Muscle layer of colon (tissue), 2 donors: ENCODE measurements around the gene DLG4.
A peak's percentile ranks its signal among the peaks of the same experiment; 100 is the strongest.

ENCODE experiments used
- H3K27ac ChIP-seq: one replicate; pipeline ENCODE4 v1.7.0; 2013; ENCODE audit warnings: low read depth, mild to moderate bottlenecking, low read length, moderate library complexity
- H3K27me3 ChIP-seq, 2 donors: one replicate each; pipeline ENCODE4 v1.7.0; 2013; ENCODE audit warnings: low read length in 2 of 2, mild to moderate bottlenecking in 2 of 2; ENCODE audit not compliant: insufficient read depth in 2 of 2, control insufficient read depth in 1 of 2
- H3K36me3 ChIP-seq: one replicate; pipeline ENCODE4 v1.7.0; 2013; ENCODE audit warnings: mild to moderate bottlenecking, low read length; ENCODE audit not compliant: insufficient read depth
- H3K4me1 ChIP-seq: one replicate; pipeline ENCODE4 v1.7.0; 2013; ENCODE audit warnings: mild to moderate bottlenecking, low read length; ENCODE audit not compliant: insufficient read depth
- H3K4me3 ChIP-seq, 2 donors: one replicate each; pipeline ENCODE4 v1.7.0; 2013; ENCODE audit warnings: low read length in 2 of 2, low read depth in 1 of 2, mild to moderate bottlenecking in 1 of 2, moderate library complexity in 1 of 2
- H3K9ac ChIP-seq: one replicate; pipeline ENCODE4 v1.7.0; 2013; ENCODE audit warnings: low read length
- H3K9me3 ChIP-seq: one replicate; pipeline ENCODE4 v1.7.0; 2013; ENCODE audit warnings: mild to moderate bottlenecking, low read length
- donor health status: abdominal sarcoma.
- donor health status: Adenocarcinoma of cecum.

Gene DLG4

GRCh38 chr17:7224661-7225111 lies 5.0 kb upstream of the DLG4 start:
- Histone ChIP-seq H3K4me3 (no peak overlapping the region), H3K9me3 (no peaks in the 10 kb centered on the region), H3K36me3 (peaks cover 75% of the 10 kb centered on the region), H3K27ac (no peak overlapping the region), H3K9ac (no peak overlapping the region), H3K27me3 (no peaks in the 10 kb centered on the region), H3K4me1 (peaks cover 14% of the 10 kb centered on the region)

GRCh38 chr17:7224110-7224509 lies 4.5 kb upstream of the DLG4 start:
- H3K9me3 ChIP-seq, result no peaks in the 10 kb centered on the region
- H3K36me3 ChIP-seq, result peaks cover 69% of the 10 kb centered on the region
- no peak overlapping the region for H3K9ac ChIP-seq
- no peak overlapping the region for H3K27ac ChIP-seq
- no peak overlapping the region for H3K4me3 ChIP-seq
- no peaks in the 10 kb centered on the region for H3K27me3 ChIP-seq
- H3K4me1 ChIP-seq, result peaks cover 19% of the 10 kb centered on the region

- no peaks in the 10 kb centered on the region for H3K9me3 ChIP-seq
- peaks cover 24% of the 10 kb centered on the region for H3K4me1 ChIP-seq
- no peaks in the 10 kb centered on the region for H3K27me3 ChIP-seq
- no peak overlapping the region for H3K27ac ChIP-seq
- H3K9ac ChIP-seq, result no peak overlapping the region
- no peak overlapping the region for H3K4me3 ChIP-seq
- H3K36me3 ChIP-seq, result peaks cover 62% of the 10 kb centered on the region
Measured at GRCh38 chr17:7223375-7223774, 3.7 kb upstream of the DLG4 start.

- H3K27ac ChIP-seq, result no peak overlapping the region
Measured at GRCh38 chr17:7222972-7223292, 3.3 kb upstream of the DLG4 start.

GRCh38 chr17:7222093-7222971 lies 2.7 kb upstream of the DLG4 start:
- Histone ChIP-seq H3K4me1 (peaks cover 32% of the 10 kb centered on the region), H3K4me3 (no peak overlapping the region), H3K27ac (no peak overlapping the region), H3K27me3 (no peaks in the 10 kb centered on the region), H3K36me3 (peaks cover 51% of the 10 kb centered on the region), H3K9me3 (no peaks in the 10 kb centered on the region), H3K9ac (no peak overlapping the region)

More at GRCh38 chr17:7222972-7223292, 3.3 kb upstream of the DLG4 start:
- Histone ChIP-seq H3K36me3 (peaks cover 57% of the 10 kb centered on the region), H3K9me3 (no peaks in the 10 kb centered on the region), H3K4me3 (no peak overlapping the region), H3K4me1 (peaks cover 29% of the 10 kb centered on the region), H3K9ac (no peak overlapping the region), H3K27me3 (no peaks in the 10 kb centered on the region)

GRCh38 chr17:7221278-7222092 lies 1.8 kb upstream of the DLG4 start:
- peak overlapping the region; percentile 95 for H3K27ac ChIP-seq
- H3K4me3 ChIP-seq, result peak overlapping the region in 1 of 2 donors; percentile 84
- peaks cover 36% of the 10 kb centered on the region for H3K4me1 ChIP-seq
- peak overlapping the region; percentile 88 for H3K9ac ChIP-seq
- H3K27me3 ChIP-seq, result no peaks in the 10 kb centered on the region
- peaks cover 43% of the 10 kb centered on the region for H3K36me3 ChIP-seq
- no peaks in the 10 kb centered on the region for H3K9me3 ChIP-seq

- peak overlapping the region; percentile 84 to 96 for H3K4me3 ChIP-seq
- H3K9me3 ChIP-seq, result no peaks in the 10 kb centered on the region
- peaks cover 35% of the 10 kb centered on the region for H3K36me3 ChIP-seq
- no peaks in the 10 kb centered on the region for H3K27me3 ChIP-seq
- H3K9ac ChIP-seq, result peak overlapping the region; percentile 88
- H3K4me1 ChIP-seq, result peaks cover 43% of the 10 kb centered on the region
- peak overlapping the region; percentile 95 for H3K27ac ChIP-seq
Measured at GRCh38 chr17:7220593-7221277, 1.1 kb upstream of the DLG4 start.

- peak overlapping the region; percentile 95 for H3K27ac ChIP-seq
- H3K9ac ChIP-seq, result peak overlapping the region; percentile 88
- H3K9me3 ChIP-seq, result no peaks in the 10 kb centered on the region
- H3K27me3 ChIP-seq, result no peaks in the 10 kb centered on the region
- H3K4me1 ChIP-seq, result peaks cover 49% of the 10 kb centered on the region
- H3K36me3 ChIP-seq, result peaks cover 29% of the 10 kb centered on the region
- peak overlapping the region; percentile 84 to 96 for H3K4me3 ChIP-seq
Measured at GRCh38 chr17:7219229-7219811, 316 bp downstream of the DLG4 start.

GRCh38 chr17:7218758-7219157 lies 878 bp downstream of the DLG4 start:
- Histone ChIP-seq H3K9ac (peak overlapping the region; percentile 88), H3K36me3 (peaks cover 24% of the 10 kb centered on the region), H3K27me3 (no peaks in the 10 kb centered on the region), H3K4me1 (peaks cover 53% of the 10 kb centered on the region), H3K4me3 (peak overlapping the region in 1 of 2 donors; percentile 79), H3K9me3 (no peaks in the 10 kb centered on the region), H3K27ac (peak overlapping the region; percentile 95)

- peaks cover 58% of the 10 kb centered on the region for H3K4me1 ChIP-seq
- peak overlapping the region; percentile 86 for H3K9ac ChIP-seq
- H3K4me3 ChIP-seq, result peak overlapping the region in 1 of 2 donors; percentile 79
Measured at GRCh38 chr17:7218166-7218565, 1.5 kb downstream of the DLG4 start.

More at GRCh38 chr17:7218166-7218565, 1.5 kb downstream of the DLG4 start:
- Histone ChIP-seq H3K9me3 (no peaks in the 10 kb centered on the region), H3K27me3 (no peaks in the 10 kb centered on the region), H3K36me3 (peaks cover 18% of the 10 kb centered on the region), H3K27ac (peak overlapping the region; percentile 77)
